NCI-H226 (cell line): ENCODE measurements around the gene TADA2B.
A peak's percentile ranks its signal among the peaks of the same experiment; 100 is the strongest.

Experiments used
- DNase-seq: peaks from one replicate; pipeline ENCODE4 v3.0.0-alpha.2; 2015

Gene TADA2B

DNA sequence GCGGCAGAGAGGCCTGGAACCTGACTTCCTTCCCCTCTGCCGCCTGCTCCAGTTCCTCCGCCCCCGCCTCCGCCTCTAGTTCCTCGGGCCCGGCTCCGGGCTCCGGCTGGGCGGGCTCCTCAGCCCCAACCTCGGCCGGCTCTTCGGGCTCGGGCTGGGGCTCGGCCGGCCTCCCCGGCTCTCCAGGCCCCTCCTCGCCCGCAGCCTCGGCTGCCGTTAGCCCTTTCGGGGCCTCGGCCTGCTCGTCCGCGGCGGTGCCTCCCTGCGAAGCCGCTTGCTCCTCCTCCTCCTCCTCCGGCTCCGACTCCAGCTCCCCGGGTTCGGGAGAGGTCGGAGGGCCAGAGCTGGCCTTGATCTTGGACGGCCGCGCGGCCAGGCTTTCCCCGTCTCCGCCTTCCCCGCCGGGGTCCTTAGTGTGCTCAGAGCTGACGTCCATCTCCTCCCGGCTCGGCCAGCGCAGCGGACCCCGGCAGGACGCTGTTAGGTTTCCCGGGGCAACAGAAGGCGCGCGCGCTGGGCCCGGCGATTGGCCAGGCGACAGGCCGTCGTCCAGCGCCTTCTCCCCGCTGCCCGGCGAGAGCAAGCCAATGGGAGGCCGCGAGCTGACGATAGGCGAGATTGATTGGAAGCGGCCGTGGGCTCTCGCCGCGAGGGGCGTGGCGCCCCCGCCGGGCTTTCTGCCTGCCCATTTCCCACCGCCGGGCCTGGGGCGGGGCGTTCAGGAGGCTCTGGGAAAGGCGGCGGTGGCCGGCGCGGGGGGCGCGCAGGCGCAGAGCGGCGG lies 479 bp upstream of the TADA2B start:
- DNase-seq = peak; percentile 96

DNA sequence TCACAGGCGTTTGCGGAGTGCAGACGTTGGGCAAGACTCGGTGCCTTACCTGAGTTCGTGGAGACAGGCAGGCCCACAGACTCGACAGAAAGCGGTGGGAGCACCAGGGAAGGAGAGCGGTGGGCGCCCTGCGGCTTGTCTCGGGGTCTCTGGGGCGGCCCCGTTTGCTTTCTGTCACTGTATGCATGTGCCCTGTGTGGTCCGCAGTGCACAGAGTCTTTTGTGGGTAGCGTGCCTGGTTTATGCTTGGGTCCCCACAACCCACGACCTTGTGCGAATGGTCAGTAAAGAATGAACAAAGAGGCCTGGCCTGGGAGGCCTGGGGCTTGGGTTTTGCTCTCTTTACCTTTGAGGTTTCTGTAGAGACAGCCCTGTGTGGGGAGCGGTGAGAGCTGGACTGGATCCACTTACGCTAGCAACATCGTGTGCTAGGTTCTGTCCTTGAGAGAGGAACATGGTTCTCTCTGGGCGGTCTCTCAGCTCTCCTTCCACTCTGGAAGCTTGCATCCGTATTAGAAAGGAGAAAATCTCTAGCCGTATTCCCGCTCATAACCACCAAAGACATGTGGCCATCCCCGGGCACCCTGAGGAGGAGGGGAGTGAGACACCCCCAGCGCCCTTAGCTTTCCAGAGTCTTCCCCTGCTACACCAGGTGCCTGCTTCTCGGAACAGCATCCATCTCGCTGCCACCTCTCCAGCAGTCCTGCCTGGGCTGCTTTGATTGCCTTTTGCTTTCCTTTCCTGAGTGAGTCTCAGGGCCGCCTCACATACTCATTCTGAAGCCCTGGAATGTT lies 1.2 kb downstream of the TADA2B start:
- DNase-seq = no peak

DNA sequence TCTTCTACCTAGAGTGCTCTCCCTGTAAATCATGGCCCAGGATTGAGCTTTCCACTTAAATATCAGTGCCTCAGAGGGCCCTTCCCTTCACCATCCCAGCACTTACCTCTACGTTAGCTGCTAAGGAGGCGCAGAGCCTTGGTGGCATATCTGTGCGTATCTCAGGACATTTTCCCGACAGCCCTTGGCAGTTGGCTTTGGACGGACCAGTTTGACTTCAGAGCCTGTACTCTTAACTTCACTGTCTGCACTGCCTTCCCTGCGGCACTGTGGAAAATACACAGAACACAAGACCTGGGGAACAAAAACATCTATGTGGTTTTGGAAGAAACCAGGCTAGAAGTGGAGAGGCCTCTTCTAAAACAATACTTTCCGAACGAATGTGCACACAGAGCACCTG lies 2.4 kb downstream of the TADA2B start:
- DNase-seq = no peak

- no peak for DNase-seq
Measured at GRCh38 chr4:7045961-7046921, 3.1 kb downstream of the TADA2B start.

DNA sequence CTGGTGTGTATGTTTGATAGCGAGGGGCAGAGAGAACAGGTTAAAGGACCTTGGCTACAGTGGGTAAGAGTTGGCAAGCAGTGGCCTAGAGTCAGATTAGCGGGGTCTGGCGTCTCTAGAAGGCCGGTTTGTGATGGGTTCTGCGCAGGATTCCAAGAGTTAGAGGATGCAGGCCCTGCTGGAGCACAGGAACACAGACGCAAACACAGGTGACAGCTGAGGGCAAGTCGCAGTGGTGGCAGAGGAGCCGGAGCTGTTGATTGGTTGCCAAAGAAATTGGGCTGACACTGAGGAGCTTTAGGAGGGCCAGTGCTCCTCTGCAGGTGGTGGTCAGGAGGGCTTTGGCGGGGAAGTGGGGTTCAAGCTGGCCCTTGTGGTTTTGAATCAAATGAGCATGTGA lies 3.8 kb downstream of the TADA2B start:
- DNase-seq = no peak

- no peak for DNase-seq
Measured at GRCh38 chr4:7048642-7049041, 5.5 kb downstream of the TADA2B start.

GRCh38 chr4:7049295-7049694 lies 6.1 kb downstream of the TADA2B start:
- DNase-seq = no peak

GRCh38 chr4:7049739-7050138 lies 6.6 kb downstream of the TADA2B start:
- DNase-seq = no peak

- DNase-seq = no peak
Measured at GRCh38 chr4:7050481-7051143, 7.4 kb downstream of the TADA2B start.

GRCh38 chr4:7051144-7051495 lies 7.9 kb downstream of the TADA2B start:
- no peak for DNase-seq

DNA sequence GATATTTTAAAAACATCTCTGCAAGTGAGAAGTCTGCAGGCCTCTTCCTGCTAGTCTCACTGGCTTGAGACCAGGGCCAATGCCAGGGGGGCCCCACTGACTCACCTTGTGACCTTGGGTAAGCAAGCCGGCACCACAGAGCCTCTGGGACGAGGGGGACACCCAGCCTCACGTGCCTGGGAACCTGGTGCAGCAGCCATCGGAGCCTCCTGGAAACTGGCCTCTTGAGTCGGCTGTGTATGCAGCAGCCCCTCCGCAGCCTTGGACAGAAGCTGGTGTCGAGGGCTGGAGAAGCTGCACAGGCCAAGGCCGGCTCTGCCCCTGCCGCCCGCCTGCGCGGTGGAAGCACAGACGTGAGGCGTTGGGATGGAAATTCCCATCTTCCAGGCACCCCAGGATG lies 8.7 kb downstream of the TADA2B start:
- DNase-seq = no peak

GRCh38 chr4:7052313-7052712 lies 9.1 kb downstream of the TADA2B start:
- DNase-seq = no peak

GRCh38 chr4:7052923-7053715 lies 9.9 kb downstream of the TADA2B start:
- no peak for DNase-seq

GRCh38 chr4:7054106-7054880 lies 11.1 kb downstream of the TADA2B start:
- no peak for DNase-seq

DNA sequence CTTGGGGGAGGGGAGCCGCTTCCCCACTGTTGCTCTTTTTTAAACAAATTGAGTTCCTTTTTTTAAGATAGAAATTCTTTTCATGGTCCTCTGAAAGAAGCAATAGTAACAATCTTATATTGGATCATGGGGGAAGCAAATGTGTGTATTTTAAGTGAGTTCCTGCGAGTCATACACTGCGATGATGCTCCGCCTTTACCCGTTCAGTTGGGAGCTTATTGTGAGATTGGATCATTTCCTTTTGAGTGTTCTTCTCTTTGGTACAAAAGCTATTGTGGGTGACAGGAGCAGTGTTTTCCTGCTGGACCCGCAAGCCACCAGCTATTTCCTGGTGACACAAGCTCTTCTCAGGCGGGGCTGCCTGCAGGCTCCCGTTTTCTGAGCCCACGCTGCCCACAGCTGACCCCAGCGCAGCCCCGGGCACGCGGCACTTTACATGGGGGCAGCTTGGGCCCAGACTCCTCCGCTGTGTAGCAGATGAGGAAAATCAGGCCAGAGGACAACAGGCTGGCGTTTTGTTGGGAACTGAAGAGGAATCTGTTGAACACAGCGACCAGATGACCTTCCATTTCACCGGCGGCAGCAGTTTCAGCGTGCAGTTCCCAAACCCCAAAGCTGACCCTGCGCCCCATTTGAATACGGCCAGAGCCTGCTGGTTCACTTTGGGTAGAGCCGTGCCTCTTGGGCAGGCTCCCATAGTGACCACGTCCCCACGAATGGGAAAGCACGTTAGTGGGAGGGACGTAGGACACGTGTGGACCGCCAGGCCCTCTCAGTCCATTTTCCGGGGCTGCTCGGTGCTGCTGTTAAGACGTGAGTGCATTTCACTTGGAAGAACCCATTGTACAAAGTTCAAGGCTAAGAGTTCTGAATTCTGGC lies 12.2 kb downstream of the TADA2B start:
- DNase-seq = no peak

DNA sequence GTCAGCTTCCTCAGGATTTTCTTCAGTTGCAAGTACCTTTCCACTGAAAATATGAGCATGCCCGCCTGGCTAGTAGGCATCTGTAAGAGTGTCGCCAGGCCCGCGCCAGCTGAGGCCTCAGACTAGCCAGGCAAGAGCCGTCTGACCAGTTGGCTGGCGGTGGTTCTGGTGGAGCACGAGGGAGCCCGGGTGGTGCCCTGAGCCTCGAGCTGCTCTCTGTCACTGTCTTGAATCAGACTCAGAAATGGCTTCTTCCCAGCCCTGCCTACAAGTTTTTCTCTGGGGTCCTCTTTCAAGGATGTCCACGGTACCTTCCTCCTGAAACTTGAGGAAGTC lies 12.8 kb downstream of the TADA2B start:
- DNase-seq = no peak

DNA sequence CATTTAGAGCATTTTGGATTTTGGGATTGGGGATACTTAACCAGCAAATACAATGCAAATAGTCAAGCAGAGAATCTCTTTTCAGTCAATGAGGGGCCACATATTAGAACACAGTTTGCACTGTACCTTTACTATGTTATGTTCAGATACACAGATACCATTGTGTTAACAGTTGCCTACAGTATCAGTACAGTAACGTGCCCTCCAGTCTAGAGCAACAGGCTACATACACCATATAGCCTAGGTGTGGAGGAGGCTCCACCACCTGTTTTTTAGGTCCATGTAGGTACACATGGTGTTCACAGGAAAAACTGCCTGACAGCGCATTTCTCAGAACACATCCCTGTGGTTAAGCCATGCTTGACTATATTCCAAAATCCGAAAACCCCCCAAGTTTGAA lies 15.6 kb downstream of the TADA2B start:
- DNase-seq = no peak

- no peak for DNase-seq
Measured at GRCh38 chr4:7059662-7060061, 16.5 kb downstream of the TADA2B start.

DNA sequence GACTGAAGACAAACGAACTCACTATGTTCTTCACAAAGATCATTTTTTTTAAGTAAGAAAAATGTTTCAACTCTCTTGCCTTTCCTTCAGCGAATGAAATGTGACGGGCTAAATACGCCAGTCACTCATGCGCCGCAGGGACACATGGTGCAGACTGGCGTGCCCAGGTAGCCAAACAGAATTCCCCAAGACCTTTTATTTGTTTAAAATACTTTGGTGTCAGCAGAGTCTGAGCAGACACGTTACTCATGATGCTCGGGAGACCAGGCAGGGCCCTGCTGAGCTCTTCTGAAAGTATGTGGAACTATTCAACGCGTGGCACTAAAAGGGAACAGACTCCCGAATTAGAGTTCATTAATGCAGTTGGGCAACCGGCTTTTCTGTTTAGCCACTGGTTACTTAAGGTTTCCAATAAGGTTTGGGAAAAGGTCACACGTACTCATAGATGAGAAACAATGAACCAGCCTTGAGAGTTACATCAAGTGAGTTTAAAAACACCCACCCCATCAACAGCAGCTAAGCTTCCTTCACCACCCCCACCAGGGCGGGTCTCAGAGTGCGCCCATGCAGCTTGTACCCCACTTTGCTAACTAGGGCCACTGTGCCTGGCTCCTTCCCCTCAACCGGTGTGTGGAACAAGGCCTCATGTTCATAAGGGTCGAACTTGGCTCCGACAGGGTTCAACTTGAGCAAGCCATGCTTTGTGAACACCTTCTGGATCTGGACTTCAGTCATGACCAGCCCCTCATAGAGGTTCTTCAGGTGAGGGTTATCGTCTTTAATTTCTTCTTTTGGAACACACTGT lies 17.4 kb downstream of the TADA2B start:
- DNase-seq = no peak
